ENCODE measurements around the gene GRAP. TPM values are rescaled to one million over a fixed set of nuclear protein-coding genes. Genes with fewer than 3 reads are reported as not detected.

The GRAP gene
- total and polyA plus RNA-seq, 9 of the 15 experiments (the other 6 are each of a cell fraction or from before 2014, with no cell fraction given): 0.07 to 0.41 (median 0.19) TPM; not detected in 5

- TF ChIP-seq, protein P1, sequence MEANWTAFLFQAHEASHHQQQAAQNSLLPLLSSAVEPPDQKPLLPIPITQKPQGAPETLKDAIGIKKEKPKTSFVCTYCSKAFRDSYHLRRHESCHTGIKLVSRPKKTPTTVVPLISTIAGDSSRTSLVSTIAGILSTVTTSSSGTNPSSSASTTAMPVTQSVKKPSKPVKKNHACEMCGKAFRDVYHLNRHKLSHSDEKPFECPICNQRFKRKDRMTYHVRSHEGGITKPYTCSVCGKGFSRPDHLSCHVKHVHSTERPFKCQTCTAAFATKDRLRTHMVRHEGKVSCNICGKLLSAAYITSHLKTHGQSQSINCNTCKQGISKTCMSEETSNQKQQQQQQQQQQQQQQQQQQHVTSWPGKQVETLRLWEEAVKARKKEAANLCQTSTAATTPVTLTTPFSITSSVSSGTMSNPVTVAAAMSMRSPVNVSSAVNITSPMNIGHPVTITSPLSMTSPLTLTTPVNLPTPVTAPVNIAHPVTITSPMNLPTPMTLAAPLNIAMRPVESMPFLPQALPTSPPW (CRISPR knock-in tag; IDR thresholded peaks at IDR 0.05): 0 out of 2 replicates have a peak, but pooled peaks have one; percentile 24
- TF ChIP-seq ZNF316 (IDR thresholded peaks at IDR 0.05) (peak; percentile 86), C11orf30 (IDR thresholded peaks at IDR 0.05; ENCODE audit: low read depth) (peak; percentile 80), GTF2F1 (IDR thresholded peaks at IDR 0.05; ENCODE audit: low read depth, low read length) (no peak), RBFOX2 (IDR thresholded peaks at IDR 0.05; ENCODE audit: low read depth, low read length) (peak; percentile 14; the same call in 1 of the 2 replicates), MAFG (tag; conservative IDR thresholded peaks at IDR 0.05) (peak; percentile 74), MAFK (IDR thresholded peaks at IDR 0.05; ENCODE audit: low read length) (peak; percentile 70), NCOA4 (IDR thresholded peaks at IDR 0.05; ENCODE audit: partially characterized antibody) (no peak), ZNF57 (CRISPR knock-in tag; IDR thresholded peaks at IDR 0.05) (no peak), POLR2G (IDR thresholded peaks at IDR 0.05; ENCODE audit: low read depth, low read length) (peak; percentile 23; the same call in 1 of the 2 replicates), ZBTB12 (CRISPR knock-in tag; IDR thresholded peaks at IDR 0.05) (no peak), BHLHE40 (IDR thresholded peaks at IDR 0.05; ENCODE audit: low read length) (peak; percentile 89), ZBTB33 (CRISPR knock-in tag; IDR thresholded peaks at IDR 0.05) (no peak), CTBP1 (IDR thresholded peaks at IDR 0.05; ENCODE audit: borderline replicate concordance) (0 out of 2 replicates have a peak, but pooled peaks have one; percentile 22)
- TF ChIP-seq, protein P2, sequence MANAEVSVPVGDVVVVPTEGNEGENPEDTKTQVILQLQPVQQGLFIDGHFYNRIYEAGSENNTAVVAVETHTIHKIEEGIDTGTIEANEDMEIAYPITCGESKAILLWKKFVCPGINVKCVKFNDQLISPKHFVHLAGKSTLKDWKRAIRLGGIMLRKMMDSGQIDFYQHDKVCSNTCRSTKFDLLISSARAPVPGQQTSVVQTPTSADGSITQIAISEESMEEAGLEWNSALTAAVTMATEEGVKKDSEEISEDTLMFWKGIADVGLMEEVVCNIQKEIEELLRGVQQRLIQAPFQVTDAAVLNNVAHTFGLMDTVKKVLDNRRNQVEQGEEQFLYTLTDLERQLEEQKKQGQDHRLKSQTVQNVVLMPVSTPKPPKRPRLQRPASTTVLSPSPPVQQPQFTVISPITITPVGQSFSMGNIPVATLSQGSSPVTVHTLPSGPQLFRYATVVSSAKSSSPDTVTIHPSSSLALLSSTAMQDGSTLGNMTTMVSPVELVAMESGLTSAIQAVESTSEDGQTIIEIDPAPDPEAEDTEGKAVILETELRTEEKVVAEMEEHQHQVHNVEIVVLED (CRISPR knock-in tag; IDR thresholded peaks at IDR 0.05): no peak
- TF ChIP-seq, protein P3, sequence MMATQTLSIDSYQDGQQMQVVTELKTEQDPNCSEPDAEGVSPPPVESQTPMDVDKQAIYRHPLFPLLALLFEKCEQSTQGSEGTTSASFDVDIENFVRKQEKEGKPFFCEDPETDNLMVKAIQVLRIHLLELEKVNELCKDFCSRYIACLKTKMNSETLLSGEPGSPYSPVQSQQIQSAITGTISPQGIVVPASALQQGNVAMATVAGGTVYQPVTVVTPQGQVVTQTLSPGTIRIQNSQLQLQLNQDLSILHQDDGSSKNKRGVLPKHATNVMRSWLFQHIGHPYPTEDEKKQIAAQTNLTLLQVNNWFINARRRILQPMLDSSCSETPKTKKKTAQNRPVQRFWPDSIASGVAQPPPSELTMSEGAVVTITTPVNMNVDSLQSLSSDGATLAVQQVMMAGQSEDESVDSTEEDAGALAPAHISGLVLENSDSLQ (IDR thresholded peaks at IDR 0.05): peak; percentile 27; the same call in 1 of the 2 replicates
- TF ChIP-seq, protein P4, sequence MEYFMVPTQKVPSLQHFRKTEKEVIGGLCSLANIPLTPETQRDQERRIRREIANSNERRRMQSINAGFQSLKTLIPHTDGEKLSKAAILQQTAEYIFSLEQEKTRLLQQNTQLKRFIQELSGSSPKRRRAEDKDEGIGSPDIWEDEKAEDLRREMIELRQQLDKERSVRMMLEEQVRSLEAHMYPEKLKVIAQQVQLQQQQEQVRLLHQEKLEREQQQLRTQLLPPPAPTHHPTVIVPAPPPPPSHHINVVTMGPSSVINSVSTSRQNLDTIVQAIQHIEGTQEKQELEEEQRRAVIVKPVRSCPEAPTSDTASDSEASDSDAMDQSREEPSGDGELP (CRISPR knock-in tag; IDR thresholded peaks at IDR 0.05; ENCODE audit: borderline replicate concordance): peak; percentile 71; the same call in 1 of the 2 replicates
These were observed 46.0 kb downstream of the GRAP start (continued) for GRCh38 chr17:19000531-19001325.

All from K562 (cell line).